M059J (cell line): ENCODE results near the gene SHROOM3. TPM values are rescaled to one million over a fixed set of nuclear protein-coding genes. Genes with fewer than 3 reads are reported as not detected.

Experiments used
- DNase-seq: peaks from one replicate; pipeline ENCODE4 v3.0.0-alpha.2; 2012; ENCODE audit warnings: low read depth
- total RNA-seq: library from RNA; depleted of rRNA; stranded (reverse); fragments of >200 nt; shearing (Covaris generic); gene quantifications from 2 replicates; pipeline ENCODE4 v1.2.3, GENCODE V29; 2014

SHROOM3 gene
- total RNA-seq, 1 experiment from 2014 or later = 15.7 TPM

- peak; percentile 89 for DNase-seq
These were observed 223.4 kb downstream of the SHROOM3 start for GRCh38 chr4:76658231-76659102.

GRCh38 chr4:76659103-76659490, 224.1 kb downstream of the SHROOM3 start:
- peak; percentile 73 for DNase-seq

- no peak for DNase-seq
These were observed 228.8 kb downstream of the SHROOM3 start for GRCh38 chr4:76663824-76664223.

- peak; percentile 80 for DNase-seq
These were observed 230.1 kb downstream of the SHROOM3 start for GRCh38 chr4:76665153-76665552.

- DNase-seq = no peak
These were observed 230.7 kb downstream of the SHROOM3 start for GRCh38 chr4:76665721-76666120.

GRCh38 chr4:76666944-76667532, 232.0 kb downstream of the SHROOM3 start:
- peak; percentile 17 for DNase-seq

GRCh38 chr4:76670631-76671030, 235.6 kb downstream of the SHROOM3 start:
- DNase-seq = no peak

GRCh38 chr4:76673362-76673761, 238.3 kb downstream of the SHROOM3 start:
- no peak for DNase-seq

GRCh38 chr4:76674983-76675382, 240.0 kb downstream of the SHROOM3 start:
- DNase-seq = no peak

- no peak for DNase-seq
These were observed 242.7 kb downstream of the SHROOM3 start for GRCh38 chr4:76677571-76678326.

GRCh38 chr4:76679691-76680090, 244.7 kb downstream of the SHROOM3 start:
- DNase-seq = no peak

GRCh38 chr4:76680952-76681351, 245.9 kb downstream of the SHROOM3 start:
- no peak for DNase-seq

GRCh38 chr4:76681996-76682395, 247.0 kb downstream of the SHROOM3 start:
- no peak for DNase-seq

GRCh38 chr4:76683144-76683543, 248.1 kb downstream of the SHROOM3 start:
- no peak for DNase-seq

GRCh38 chr4:76687746-76688448, 252.9 kb downstream of the SHROOM3 start:
- DNase-seq = peak; percentile 9

GRCh38 chr4:76688619-76689144, 253.7 kb downstream of the SHROOM3 start:
- DNase-seq = no peak

- peak; percentile 53 for DNase-seq
These were observed 254.3 kb downstream of the SHROOM3 start for GRCh38 chr4:76689145-76689817.

- peak; percentile 40 for DNase-seq
These were observed 255.2 kb downstream of the SHROOM3 start for GRCh38 chr4:76690011-76690905.

- DNase-seq = peak; percentile 22
These were observed 255.9 kb downstream of the SHROOM3 start for GRCh38 chr4:76690906-76691275.
